Liver (tissue), 9 donors: ENCODE data around the gene HOXA1. TPM values are rescaled to one million over a fixed set of nuclear protein-coding genes. Genes with fewer than 3 reads are reported as not detected.

Source experiments
- DNase-seq: peaks from one replicate; pipeline ENCODE4 v3.0.0-alpha.2; 2017; ENCODE audit warnings: low spot score
- H3K27ac ChIP-seq, 2 donors: one replicate each; pipeline ENCODE4 v1.7.0; 2013; ENCODE audit warnings: inconsistent platforms in 2 of 2, low read length in 2 of 2, control low read depth in 1 of 2, low read depth in 1 of 2, mild to moderate bottlenecking in 1 of 2
- H3K27me3 ChIP-seq, 4 donors: one replicate each; pipeline versions ENCODE4 v1.6.1 to v1.7.0; 2013; ENCODE audit warnings: low read length in 3 of 4, inconsistent platforms in 1 of 4, mild to moderate bottlenecking in 1 of 4, moderate library complexity in 1 of 4; ENCODE audit not compliant: control insufficient read depth in 4 of 4, insufficient read depth in 4 of 4
- H3K36me3 ChIP-seq, 4 donors: one replicate each; pipeline versions ENCODE4 v1.6.1 to v1.7.0; 2013; ENCODE audit warnings: low read length in 3 of 4, mild to moderate bottlenecking in 3 of 4, low read depth in 1 of 4, moderate library complexity in 1 of 4; ENCODE audit not compliant: control insufficient read depth in 4 of 4, insufficient read depth in 3 of 4
- H3K4me1 ChIP-seq, 4 donors: one replicate each; pipeline versions ENCODE4 v1.6.1 to v1.7.0; 2013; ENCODE audit warnings: low read length in 3 of 4, mild to moderate bottlenecking in 3 of 4, moderate library complexity in 1 of 4; ENCODE audit not compliant: control insufficient read depth in 4 of 4, insufficient read depth in 4 of 4
- H3K4me3 ChIP-seq, 3 donors: one replicate each; pipeline versions ENCODE4 v1.6.1 to v1.7.0; 2013; ENCODE audit warnings: low read length in 3 of 3, control low read depth in 1 of 3, low read depth in 1 of 3, mild to moderate bottlenecking in 1 of 3
- H3K9ac ChIP-seq, 2 donors: one replicate each; pipeline ENCODE4 v1.7.0; 2013; ENCODE audit warnings: low read length in 2 of 2, mild to moderate bottlenecking in 2 of 2, moderate library complexity in 2 of 2, control low read depth in 1 of 2, low read depth in 1 of 2
- H3K9me3 ChIP-seq, 4 donors: one replicate each; pipeline versions ENCODE4 v1.6.1 to v1.7.0; 2013; ENCODE audit warnings: low read length in 3 of 4; ENCODE audit not compliant: control insufficient read depth in 4 of 4
- FOXA1 ChIP-seq: IDR thresholded peaks from 2 replicates; pipeline ENCODE4 v1.6.1; 2016; ENCODE audit warnings: antibody characterized with exemption
- FOXA2 ChIP-seq: IDR thresholded peaks from 2 replicates; pipeline ENCODE4 v1.6.1; 2016; ENCODE audit warnings: antibody characterized with exemption
- GABPA ChIP-seq, 2 donors: IDR thresholded peaks in 1 of 2; conservative IDR thresholded peaks in 1 of 2; 2 replicates each; pipeline ENCODE4 v1.6.1; 2016; ENCODE audit warnings: antibody characterized with exemption in 2 of 2, mild to moderate bottlenecking in 1 of 2, moderate library complexity in 1 of 2
- HNF4A ChIP-seq, 2 donors: conservative IDR thresholded peaks; 2 replicates each; pipeline ENCODE4 v1.6.1; 2016; ENCODE audit warnings: antibody characterized with exemption in 2 of 2, mild to moderate bottlenecking in 2 of 2
- HNF4G ChIP-seq: IDR thresholded peaks from 2 replicates; pipeline ENCODE4 v1.6.1; 2016; ENCODE audit warnings: antibody characterized with exemption
- JUND ChIP-seq, 2 donors: IDR thresholded peaks; 2 replicates each; pipeline ENCODE4 v1.6.1; 2016; ENCODE audit warnings: antibody characterized with exemption in 2 of 2
- MAX ChIP-seq: IDR thresholded peaks from 2 replicates; pipeline ENCODE4 v1.6.1; 2016; ENCODE audit warnings: antibody characterized with exemption
- RAD21 ChIP-seq, 2 donors: IDR thresholded peaks; 2 replicates each; pipeline ENCODE4 v1.6.1; 2016; ENCODE audit warnings: antibody characterized with exemption in 2 of 2, mild to moderate bottlenecking in 2 of 2
- SP1 ChIP-seq: IDR thresholded peaks from 2 replicates; pipeline ENCODE4 v1.6.1; 2018; ENCODE audit warnings: antibody characterized with exemption, mild to moderate bottlenecking
- TAF1 ChIP-seq: conservative IDR thresholded peaks from 2 replicates; pipeline ENCODE4 v1.6.1; 2016; ENCODE audit warnings: antibody characterized with exemption, mild to moderate bottlenecking
- YY1 ChIP-seq: IDR thresholded peaks from 2 replicates; pipeline ENCODE4 v1.6.1; 2016; ENCODE audit warnings: antibody characterized with exemption, mild to moderate bottlenecking
- WGBS: extraction: QIAGEN DNeasy Blood & Tissue Kit; methylation state at CpG from one replicate; pipeline ENCODE4 v1.1.7; 2013; 5-methylcytosine and 5-hydroxymethylcytosine counted together
- polyA plus RNA-seq, 2 donors: library from polyadenylated mRNA; stranded (reverse) in 1 of 2; unstranded in 1 of 2; fragments of 200-250 nt in 1 of 2; fragments of >200 nt in 1 of 2; fragmentation: Nextera tagmentation in 1 of 2; extraction: Ambion mirVana in 1 of 2; gene quantifications; one replicate each; pipeline versions ENCODE4 v1.2.1 to v1.2.3, GENCODE V29; 2013 to 2015
- total RNA-seq, 2 donors: library from RNA; depleted of rRNA; stranded (reverse); fragments of >200 nt; gene quantifications; one replicate each; pipeline ENCODE4 v1.2.3, GENCODE V29; 2014
- TF ChIP-seq, protein P1 (sequence below): IDR thresholded peaks from 2 replicates; pipeline ENCODE4 v1.6.1; 2016; ENCODE audit warnings: antibody characterized with exemption, mild to moderate bottlenecking
- TF ChIP-seq, protein P2 (sequence below): IDR thresholded peaks from 2 replicates; pipeline ENCODE4 v1.6.1; 2016; ENCODE audit warnings: antibody characterized with exemption
- TF ChIP-seq, protein P3 (sequence below): fragments of 150-350 bp; IDR thresholded peaks from 2 replicates; pipeline ENCODE4 v1.5.1; 2017; ENCODE audit warnings: improper control_type of control experiment, low read depth, low read length; ENCODE audit not compliant: missing input control
- TF ChIP-seq, protein P4 (sequence below): IDR thresholded peaks from 2 replicates; pipeline ENCODE4 v1.6.1; 2016; ENCODE audit warnings: antibody characterized with exemption
- donor health status: healthy.
- donor health status: healthy.
- donor health status: healthy.
- donor health status: healthy.
- donor health status: healthy.

The HOXA1 gene
- total and polyA plus RNA-seq, 4 donors: 0.08 to 0.28 (median 0.21) TPM

GRCh38 chr7:27109466-27110185 is 13.8 kb upstream of the HOXA1 start:
- Histone ChIP-seq H3K4me1 (peaks cover 0 to 3% (median 1%) of the 10 kb centered on the region in 4 donors), H3K27ac (peak overlapping the region in 1 of 2 donors; percentile 71), H3K9ac (no peak overlapping the region), H3K4me3 (no peak overlapping the region), H3K27me3 (peaks cover 0 to 28% (median 3%) of the 10 kb centered on the region in 4 donors), H3K9me3 (no peaks in the 10 kb centered on the region), H3K36me3 (no peaks in the 10 kb centered on the region)
- 74% methylated on average over 4 of the region's 4 CpGs for WGBS
- TF ChIP-seq, protein P1, sequence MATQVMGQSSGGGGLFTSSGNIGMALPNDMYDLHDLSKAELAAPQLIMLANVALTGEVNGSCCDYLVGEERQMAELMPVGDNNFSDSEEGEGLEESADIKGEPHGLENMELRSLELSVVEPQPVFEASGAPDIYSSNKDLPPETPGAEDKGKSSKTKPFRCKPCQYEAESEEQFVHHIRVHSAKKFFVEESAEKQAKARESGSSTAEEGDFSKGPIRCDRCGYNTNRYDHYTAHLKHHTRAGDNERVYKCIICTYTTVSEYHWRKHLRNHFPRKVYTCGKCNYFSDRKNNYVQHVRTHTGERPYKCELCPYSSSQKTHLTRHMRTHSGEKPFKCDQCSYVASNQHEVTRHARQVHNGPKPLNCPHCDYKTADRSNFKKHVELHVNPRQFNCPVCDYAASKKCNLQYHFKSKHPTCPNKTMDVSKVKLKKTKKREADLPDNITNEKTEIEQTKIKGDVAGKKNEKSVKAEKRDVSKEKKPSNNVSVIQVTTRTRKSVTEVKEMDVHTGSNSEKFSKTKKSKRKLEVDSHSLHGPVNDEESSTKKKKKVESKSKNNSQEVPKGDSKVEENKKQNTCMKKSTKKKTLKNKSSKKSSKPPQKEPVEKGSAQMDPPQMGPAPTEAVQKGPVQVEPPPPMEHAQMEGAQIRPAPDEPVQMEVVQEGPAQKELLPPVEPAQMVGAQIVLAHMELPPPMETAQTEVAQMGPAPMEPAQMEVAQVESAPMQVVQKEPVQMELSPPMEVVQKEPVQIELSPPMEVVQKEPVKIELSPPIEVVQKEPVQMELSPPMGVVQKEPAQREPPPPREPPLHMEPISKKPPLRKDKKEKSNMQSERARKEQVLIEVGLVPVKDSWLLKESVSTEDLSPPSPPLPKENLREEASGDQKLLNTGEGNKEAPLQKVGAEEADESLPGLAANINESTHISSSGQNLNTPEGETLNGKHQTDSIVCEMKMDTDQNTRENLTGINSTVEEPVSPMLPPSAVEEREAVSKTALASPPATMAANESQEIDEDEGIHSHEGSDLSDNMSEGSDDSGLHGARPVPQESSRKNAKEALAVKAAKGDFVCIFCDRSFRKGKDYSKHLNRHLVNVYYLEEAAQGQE: no peak
- TF ChIP-seq MAX (no peak), SP1 (no peak), HNF4A (conservative IDR thresholded peaks at IDR 0.05) (no peak), GABPA (IDR thresholded peaks at IDR 0.05 in 1 of 2, conservative IDR thresholded peaks at IDR 0.05 in 1 of 2) (no peak), JUND (IDR thresholded peaks at IDR 0.05) (no peak), RAD21 (IDR thresholded peaks at IDR 0.05) (no peak), TAF1 (no peak), YY1 (no peak), FOXA1 (no peak), HNF4G (no peak), FOXA2 (no peak)
- TF ChIP-seq, protein P2, sequence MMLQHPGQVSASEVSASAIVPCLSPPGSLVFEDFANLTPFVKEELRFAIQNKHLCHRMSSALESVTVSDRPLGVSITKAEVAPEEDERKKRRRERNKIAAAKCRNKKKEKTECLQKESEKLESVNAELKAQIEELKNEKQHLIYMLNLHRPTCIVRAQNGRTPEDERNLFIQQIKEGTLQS: no peak
- TF ChIP-seq, protein P3, sequence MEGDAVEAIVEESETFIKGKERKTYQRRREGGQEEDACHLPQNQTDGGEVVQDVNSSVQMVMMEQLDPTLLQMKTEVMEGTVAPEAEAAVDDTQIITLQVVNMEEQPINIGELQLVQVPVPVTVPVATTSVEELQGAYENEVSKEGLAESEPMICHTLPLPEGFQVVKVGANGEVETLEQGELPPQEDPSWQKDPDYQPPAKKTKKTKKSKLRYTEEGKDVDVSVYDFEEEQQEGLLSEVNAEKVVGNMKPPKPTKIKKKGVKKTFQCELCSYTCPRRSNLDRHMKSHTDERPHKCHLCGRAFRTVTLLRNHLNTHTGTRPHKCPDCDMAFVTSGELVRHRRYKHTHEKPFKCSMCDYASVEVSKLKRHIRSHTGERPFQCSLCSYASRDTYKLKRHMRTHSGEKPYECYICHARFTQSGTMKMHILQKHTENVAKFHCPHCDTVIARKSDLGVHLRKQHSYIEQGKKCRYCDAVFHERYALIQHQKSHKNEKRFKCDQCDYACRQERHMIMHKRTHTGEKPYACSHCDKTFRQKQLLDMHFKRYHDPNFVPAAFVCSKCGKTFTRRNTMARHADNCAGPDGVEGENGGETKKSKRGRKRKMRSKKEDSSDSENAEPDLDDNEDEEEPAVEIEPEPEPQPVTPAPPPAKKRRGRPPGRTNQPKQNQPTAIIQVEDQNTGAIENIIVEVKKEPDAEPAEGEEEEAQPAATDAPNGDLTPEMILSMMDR: no peak
- TF ChIP-seq, protein P4, sequence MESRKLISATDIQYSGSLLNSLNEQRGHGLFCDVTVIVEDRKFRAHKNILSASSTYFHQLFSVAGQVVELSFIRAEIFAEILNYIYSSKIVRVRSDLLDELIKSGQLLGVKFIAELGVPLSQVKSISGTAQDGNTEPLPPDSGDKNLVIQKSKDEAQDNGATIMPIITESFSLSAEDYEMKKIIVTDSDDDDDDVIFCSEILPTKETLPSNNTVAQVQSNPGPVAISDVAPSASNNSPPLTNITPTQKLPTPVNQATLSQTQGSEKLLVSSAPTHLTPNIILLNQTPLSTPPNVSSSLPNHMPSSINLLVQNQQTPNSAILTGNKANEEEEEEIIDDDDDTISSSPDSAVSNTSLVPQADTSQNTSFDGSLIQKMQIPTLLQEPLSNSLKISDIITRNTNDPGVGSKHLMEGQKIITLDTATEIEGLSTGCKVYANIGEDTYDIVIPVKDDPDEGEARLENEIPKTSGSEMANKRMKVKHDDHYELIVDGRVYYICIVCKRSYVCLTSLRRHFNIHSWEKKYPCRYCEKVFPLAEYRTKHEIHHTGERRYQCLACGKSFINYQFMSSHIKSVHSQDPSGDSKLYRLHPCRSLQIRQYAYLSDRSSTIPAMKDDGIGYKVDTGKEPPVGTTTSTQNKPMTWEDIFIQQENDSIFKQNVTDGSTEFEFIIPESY: no peak
- no peak for DNase-seq
